ENCODE measurements around the gene SNTB2.

Gene SNTB2

GRCh38 chr16:69180011-69180338, 7.0 kb upstream of the SNTB2 start:
- no peak for DNase-seq (ENCODE audit: low spot score)

DNA sequence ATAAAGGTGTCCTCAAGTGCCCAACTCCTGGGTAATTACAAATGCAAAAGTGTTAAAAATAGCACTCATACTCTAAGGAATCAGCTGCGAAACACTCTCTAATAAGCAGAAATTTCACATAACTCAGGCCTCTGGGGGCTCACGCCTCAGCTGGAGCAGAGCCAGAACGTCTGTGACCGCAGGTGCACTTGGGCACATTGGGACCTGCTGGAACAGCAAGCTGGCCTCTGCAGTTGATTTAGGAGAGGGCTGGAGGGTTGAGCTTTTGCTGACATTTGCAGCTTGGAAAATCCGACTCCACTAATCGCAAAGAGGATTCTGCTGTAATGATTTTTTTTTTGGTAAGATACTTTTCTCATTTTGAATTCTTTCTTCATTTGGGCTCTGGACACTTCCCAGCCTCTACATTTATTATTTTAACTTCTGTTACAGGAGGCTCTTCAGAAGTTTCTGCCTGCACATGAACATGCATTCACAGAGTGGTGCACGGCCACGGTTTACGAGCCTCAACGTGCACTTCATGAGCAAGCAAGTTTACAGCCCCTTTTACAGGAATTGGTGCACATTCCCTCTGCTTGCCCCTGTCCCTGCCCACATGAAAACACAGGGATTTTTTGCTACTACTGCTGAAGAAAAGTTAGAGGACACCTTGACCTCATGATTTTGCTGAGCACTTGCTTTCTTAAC, 4.1 kb upstream of the SNTB2 start:
- DNase-seq (ENCODE audit: low spot score), result no peak

DNA sequence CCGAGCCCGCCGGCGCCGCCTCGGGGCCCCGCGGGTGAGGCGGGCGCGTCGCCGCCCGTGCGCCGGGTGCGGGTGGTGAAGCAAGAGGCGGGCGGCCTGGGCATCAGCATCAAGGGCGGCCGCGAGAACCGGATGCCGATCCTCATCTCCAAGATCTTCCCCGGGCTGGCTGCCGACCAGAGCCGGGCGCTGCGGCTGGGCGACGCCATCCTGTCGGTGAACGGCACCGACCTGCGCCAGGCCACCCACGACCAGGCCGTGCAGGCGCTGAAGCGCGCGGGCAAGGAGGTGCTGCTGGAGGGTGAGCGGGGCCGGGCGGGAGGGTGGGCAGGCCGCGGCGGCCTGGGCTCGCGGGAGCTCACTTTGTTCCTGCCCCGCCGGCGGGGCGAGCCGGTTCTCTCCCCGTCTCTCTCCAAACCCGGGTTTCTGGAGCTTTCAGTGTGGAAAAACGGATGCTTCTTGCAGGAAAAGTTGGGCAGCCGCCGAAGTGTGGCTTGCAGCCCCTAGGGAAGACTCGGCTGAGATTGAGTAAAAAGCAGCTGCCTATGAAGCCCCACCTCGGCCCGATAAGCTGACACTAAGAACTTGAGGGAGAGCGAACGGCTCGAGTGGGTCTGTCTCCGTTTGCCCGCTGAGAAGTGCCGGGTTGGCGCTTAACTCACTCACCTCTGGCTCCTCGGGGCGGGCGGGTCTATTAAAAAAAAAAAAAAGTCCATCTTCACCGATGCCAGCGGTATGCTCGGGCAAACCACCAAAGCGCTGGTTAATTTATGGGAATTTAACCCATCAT, 677 bp downstream of the SNTB2 start:
- DNase-seq (ENCODE audit: low spot score), result peak; percentile 70

DNA sequence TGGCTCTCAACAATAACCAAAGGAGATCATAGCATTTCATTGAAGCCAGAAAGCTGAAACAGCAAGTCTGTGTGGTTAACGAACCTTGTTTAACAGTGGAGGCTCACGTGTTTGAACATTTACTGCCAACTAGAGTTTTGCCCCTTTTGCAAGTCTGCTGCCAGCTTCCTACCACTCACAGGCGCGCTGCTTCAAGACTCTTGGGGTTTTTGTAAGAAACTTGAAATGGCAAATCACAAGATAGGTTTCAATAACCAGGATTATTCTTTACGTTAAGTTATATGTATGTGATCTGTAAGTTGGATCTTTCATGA, 1.2 kb downstream of the SNTB2 start:
- no peak for DNase-seq (ENCODE audit: low spot score)

GRCh38 chr16:69188716-69189115, 1.8 kb downstream of the SNTB2 start:
- DNase-seq (ENCODE audit: low spot score), result no peak

DNA sequence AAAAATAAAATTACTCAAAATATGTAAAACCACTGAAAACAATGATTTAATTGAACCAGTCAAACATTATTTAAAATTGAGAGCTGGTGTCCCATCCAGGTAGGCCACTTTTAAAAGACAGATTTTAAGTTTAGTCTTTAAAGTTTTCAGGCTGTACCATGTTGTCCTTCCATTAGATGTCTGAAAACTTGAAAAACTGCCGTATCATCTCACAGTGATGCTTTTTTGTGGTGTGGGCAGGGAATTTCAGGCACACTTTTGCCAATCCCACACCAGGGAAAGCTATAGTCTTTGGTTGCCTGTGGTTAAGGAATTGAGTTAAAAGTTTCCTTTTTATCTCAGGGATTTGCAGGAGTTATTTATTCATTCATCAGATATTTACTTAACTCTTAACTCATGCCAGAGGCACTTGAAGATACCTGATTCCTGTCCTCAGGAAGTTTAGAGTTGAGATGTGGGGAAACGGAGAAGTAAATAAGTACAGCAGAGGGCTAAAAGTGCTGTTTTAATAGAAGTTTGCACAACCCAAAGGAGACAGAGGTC, 3.2 kb downstream of the SNTB2 start:
- DNase-seq (ENCODE audit: low spot score), result no peak

DNA sequence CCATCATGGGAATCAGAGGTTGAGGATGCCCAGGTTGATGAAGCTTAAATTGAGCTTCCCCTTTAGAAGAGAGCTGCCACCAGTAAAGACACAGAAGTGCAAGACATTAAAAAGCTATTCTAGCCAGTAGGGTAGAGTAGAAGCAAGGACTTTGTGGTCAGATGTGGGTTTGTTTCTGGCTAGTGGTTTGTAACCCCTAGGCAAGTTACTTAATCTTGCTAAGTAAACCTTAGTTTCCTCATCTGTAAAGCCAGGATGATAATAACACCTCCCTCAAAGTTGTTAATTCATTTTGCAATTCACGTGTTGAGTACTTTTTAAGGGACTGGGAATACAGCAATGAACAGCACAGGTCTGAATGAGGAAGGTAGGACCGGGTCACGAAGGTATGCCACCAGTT, 3.6 kb downstream of the SNTB2 start:
- no peak for DNase-seq (ENCODE audit: low spot score)

DNA sequence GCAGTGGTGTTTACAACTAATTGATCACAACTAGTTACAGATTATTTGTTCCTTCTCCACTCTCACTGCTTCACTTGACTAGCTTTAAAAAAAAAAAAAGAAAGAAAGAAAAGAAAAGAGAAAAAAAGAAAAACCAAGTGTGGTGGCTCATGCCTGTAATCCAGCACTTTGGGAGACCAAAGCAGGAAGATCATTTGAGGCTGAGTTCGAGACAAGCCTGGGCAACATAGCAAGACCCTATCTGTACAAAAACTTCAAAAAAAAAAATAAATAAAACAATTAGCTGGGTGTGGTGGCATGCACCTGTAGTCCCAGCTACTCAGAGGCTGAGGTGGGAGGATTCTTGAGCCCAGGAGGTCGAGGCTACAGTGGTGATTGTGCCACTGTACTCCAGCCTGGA, 4.2 kb downstream of the SNTB2 start:
- DNase-seq (ENCODE audit: low spot score), result no peak

- DNase-seq (ENCODE audit: low spot score), result no peak
Measured at GRCh38 chr16:69193855-69194254, 6.9 kb downstream of the SNTB2 start.

DNA sequence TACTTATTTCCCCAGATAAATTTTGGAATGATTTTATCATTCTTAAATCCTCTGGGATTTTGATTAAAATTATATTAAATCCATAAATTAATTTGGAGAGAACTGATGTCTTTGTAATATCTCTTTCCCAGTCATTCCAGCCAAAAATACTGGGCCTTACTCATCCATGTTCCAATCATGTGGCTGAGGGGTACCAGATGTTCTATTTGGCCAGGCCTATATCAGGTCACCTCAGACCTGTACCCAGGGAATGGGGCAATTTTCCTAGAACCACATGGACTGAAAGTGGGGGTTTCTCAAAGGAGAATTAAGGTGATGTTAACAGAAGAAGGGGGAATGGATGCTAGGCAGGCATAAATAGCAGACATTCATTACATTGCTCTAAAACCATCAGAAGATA, 7.5 kb downstream of the SNTB2 start:
- no peak for DNase-seq (ENCODE audit: low spot score)

- DNase-seq (ENCODE audit: low spot score), result no peak
Measured at GRCh38 chr16:69195369-69196029, 8.5 kb downstream of the SNTB2 start.

DNA sequence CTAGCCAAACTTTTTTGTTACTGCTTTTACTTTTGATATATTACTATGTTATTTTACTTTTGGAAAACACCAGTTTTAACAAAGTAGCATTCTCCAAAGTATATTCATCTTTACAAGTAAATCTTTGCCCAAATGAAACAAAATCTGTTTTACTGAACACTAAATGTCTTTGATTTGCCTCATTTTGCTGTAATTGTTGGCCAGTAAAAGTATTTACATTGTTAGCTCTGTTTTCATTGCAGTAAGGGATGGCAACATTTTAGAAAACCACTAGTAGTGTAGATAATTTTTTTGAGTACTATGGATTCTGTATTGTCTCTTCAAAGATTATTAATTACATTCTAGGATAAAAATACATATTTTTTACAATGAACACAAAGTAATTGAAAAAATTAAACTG, 10.6 kb downstream of the SNTB2 start:
- no peak for DNase-seq (ENCODE audit: low spot score)

DNA sequence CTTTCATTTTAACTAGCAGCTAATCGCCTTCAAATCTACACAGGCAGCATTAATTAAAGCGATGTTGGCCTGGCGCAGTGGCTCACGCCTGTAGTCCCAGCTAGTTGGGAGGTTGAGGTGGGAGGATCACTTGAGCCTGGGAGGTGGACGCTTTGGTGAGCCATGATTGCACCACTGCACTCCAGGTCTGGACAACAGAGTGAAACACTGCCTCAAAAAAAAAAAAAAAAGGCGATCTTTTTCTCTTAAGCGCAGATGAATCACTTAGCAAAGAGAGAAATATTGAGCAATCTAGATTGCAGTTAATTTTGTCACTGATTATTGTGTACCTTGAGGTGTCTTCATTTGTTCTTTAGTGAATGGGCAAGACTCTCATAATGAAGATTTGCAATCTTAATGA, 12.4 kb downstream of the SNTB2 start:
- DNase-seq (ENCODE audit: low spot score), result no peak

GRCh38 chr16:69201291-69201690, 14.3 kb downstream of the SNTB2 start:
- DNase-seq (ENCODE audit: low spot score), result no peak

- DNase-seq (ENCODE audit: low spot score), result no peak
Measured at GRCh38 chr16:69201787-69202186, 14.8 kb downstream of the SNTB2 start.

GRCh38 chr16:69204172-69204571, 17.2 kb downstream of the SNTB2 start:
- DNase-seq (ENCODE audit: low spot score), result no peak

GRCh38 chr16:69209735-69210134, 22.8 kb downstream of the SNTB2 start:
- no peak for DNase-seq (ENCODE audit: low spot score)

DNA sequence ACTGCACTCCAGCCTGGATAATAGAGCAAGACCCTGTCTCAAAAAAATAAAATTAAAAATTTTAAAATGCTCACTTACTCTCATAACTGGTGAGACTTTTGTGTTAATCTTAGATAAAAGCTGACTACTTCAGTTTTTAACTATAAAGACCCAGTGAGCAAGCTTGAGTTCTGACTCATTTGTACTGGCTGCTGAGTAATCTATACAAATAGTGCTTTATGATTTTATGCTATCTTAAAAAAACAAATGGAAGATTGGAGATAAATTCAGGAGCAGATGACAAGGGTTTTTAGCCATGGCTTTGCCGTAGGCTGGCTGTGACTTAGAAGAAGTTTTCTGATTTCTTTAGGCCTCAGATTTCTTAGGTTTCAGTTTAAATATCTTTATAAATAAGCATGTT, 30.5 kb downstream of the SNTB2 start:
- no peak for DNase-seq (ENCODE audit: low spot score)

DNA sequence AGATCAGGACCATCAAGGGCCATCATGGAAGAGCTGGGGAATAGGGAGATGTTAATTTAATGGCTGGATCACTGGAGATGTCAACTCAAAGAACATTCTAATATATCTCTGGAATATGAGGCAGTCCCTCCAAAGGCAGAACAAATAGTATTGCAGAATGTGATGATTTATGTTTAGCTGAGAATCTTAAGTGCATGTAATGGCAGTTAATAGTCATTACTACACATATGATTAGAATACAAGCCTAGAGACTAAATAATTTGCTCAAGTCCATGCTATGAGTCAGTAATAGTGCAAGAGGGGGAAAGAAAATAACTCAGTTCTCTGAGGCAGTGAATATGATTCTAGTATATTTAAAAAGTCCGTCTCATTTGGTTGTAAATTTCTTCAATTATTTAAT, 32.3 kb downstream of the SNTB2 start:
- no peak for DNase-seq (ENCODE audit: low spot score)

- no peak for DNase-seq (ENCODE audit: low spot score)
Measured at GRCh38 chr16:69223882-69224281, 36.9 kb downstream of the SNTB2 start.

DNA sequence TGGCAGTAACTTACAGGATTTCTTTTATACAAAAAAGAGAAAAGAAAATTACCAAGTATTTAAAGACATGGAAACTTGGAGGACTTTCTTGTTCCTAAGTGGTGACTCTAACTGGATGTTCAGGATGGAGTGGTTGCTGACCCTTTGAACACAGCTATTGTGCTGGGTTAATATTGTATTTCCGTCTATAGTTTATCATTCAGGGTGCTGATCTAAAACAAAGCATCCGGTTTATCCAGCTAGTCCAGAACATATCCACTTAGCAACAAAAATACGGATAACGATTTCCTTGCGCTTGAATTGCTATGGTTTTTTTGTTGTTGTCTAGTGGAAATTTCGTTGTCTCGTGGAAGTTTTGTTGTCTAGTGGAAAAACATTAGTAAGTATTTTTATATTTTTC, 38.2 kb downstream of the SNTB2 start:
- no peak for DNase-seq (ENCODE audit: low spot score)

DNA sequence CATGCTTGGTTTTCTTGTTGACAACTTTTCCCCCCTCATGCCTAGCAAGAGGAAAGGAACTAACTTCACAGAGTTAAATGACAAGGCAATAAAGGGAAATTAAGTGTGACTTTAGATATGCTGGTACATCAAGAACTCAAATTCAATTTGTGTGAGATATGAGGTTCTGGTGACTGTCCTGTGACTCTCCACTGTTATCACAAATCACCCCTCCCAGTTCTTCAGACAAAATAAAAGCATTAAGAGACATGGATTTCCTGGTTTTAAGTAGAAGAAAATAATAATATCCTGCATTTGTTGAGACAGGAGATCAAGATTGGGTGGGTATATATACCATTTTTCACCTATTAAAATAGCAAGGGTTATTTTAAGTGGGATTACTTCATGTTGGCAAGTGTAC, 46.2 kb downstream of the SNTB2 start:
- DNase-seq (ENCODE audit: low spot score), result no peak

- no peak for DNase-seq (ENCODE audit: low spot score)
Measured at GRCh38 chr16:69234460-69234859, 47.5 kb downstream of the SNTB2 start.
